ENCODE results near the gene ACOXL.

ACOXL gene

DNA sequence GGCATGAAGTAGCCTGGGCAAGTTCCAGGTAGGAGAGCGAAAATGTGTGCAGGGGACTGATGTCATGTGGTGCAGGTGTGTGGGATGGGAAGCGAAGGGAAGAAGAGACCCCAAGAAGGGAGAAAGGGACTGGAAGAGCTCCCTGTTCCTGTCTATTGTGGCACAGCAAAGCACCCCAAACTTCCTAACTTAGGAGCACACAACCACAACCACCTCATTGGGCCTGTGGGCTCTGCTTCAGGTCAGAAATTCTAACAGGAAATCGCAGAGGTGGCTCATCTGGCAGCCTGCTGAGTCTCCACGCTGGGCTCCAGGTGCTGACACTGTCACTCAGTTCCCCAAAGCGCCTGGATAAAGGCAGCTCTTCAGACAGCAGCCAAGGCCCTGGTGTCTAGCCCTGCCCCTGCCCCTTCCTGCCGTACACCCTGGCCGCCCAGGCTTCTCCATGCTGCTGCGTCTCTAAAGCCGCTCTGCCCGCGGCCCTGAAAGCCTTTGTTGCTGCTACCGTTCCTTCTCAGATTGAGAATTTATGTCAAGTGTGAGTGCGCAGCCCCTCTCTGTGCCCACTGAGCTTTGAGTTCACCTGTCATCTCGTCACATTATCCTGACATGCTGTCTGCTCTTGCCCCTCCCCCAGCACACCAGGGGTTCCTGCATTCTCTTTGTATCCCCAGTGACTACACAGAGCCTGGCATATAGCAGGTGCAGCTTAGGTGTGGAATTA lies 248.1 kb downstream of the ACOXL start:
- DNase-seq = no peak

GRCh38 chr2:110983133-110983532 lies 250.8 kb downstream of the ACOXL start:
- no peak for DNase-seq

GRCh38 chr2:110984694-110985490 lies 252.5 kb downstream of the ACOXL start:
- DNase-seq = no peak

DNA sequence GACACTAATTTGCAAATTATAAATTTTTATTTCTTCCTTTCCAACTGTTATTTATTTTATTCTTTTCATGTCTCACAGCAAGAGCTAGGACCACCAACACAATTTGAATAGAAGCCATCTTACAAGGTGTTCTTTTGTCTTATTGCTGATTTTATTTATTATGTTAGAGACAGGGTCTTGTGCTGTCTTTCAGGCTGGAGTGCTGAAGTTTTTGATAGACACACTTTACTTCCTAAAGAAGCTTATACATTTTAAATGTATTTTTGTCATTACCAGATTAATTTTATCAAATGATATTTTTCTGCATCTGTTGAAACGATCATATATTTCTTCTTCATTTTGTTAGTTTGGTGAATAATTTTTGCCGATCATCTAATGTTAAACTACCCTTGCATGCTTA lies 258.1 kb downstream of the ACOXL start:
- no peak for DNase-seq

DNA sequence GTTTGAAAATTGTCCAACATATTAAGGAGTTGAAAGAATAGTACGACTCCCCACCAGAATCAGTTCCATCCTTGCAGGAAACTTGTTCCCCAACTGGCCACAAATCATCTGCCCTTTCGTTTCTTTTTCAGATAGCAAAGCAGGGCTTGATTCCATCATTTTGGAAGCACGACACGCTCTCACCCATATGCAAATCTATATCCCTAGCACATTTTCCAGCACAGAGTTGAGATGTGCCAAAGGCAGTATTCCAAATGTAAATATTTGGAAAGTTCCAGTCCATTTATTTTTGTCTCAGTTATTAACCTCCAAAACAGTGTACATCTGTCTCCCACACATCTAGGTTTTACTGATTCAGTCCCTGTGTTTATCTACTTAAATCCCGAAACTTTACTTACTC lies 259.5 kb downstream of the ACOXL start:
- no peak for DNase-seq

DNA sequence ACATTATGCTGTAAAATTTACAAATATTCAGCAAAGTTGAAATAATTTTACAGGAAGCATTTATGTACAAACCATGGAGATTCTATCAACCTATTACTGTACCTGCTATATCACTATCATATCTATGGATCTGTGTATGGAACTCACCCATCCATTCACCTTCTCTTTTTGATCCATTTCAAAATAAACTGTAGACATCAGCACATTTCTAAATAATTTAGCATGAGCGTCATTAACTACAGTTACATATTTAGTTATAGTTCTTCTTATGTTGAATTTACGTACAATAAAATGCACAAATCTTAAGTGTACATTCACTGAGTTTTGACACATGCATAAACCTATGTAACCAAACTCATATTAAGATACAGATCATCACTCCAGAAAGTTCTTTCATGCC lies 260.5 kb downstream of the ACOXL start:
- no peak for DNase-seq

DNA sequence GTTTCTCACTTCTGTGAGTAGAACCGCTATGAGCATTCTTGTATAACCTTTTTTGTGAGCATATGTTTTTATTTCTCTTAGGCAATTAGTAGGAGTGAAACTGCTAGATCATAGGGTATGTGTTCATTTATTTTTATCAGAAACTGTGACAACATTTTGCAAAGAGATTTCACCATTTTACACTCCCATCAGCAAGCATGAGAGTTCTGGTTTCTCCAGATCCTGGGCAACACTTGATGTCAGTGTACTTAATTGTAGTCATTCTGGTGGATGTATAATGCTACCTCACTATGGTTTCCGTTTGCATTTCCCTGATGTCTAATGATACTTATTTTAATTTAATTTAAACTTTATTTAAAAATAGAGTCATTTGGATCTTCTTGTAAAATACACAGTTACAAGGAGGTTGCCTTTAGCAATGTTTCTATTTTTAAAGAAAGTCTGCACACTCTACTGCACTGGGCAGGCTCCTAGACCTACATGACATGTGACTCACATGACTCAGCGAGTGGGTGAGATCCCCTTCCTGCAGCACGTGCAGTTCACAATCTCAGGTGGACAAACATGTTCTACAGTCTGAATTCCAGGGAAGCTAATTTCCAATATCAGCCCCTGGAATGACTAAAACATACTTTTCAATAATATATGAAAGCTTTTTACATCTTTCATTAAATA lies 261.3 kb downstream of the ACOXL start:
- no peak for DNase-seq

- DNase-seq = peak; percentile 30
These were observed 262.0 kb downstream of the ACOXL start for GRCh38 chr2:110994250-110994961.

DNA sequence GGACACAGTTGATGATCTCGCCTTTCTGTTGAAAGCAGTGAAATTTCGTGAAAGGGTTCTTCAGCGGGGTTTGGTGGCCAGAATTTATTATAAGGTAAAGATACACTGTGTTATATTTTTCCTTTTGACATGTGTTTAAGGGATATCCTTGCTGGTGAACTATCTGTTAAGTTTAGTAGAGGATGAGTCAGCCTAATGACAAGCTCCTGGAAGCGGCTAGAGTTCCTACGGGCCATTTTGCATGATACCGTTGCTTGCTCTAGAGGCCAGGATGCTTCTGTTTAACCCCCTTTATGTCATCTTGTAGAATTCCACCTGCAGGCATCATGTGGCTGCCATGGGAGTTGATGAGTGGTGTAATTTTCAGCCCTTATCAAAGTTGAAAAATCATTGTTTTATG lies 263.5 kb downstream of the ACOXL start:
- DNase-seq = no peak

- DNase-seq = no peak
These were observed 265.1 kb downstream of the ACOXL start for GRCh38 chr2:110997331-110998045.

DNA sequence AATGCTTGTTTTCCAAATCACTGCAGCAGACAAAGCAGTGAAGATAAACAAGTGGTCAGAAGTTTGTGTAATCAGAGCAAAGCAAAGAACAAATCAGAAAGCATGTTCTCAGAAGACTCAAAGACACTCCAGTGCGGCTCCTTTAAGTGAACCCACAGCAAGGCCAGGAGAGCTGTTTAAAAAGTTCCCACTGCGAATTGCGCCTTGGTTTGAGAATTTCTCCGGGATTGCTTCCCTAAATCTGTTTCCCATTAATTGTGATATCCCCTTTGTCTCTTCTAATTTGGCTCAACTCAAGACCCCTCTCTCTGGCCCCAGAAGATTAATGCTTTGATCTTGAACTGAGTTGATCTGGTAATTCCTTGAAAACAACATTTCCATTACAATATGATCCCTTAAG lies 265.9 kb downstream of the ACOXL start:
- DNase-seq = no peak

GRCh38 chr2:110999626-111000025 lies 267.3 kb downstream of the ACOXL start:
- no peak for DNase-seq

DNA sequence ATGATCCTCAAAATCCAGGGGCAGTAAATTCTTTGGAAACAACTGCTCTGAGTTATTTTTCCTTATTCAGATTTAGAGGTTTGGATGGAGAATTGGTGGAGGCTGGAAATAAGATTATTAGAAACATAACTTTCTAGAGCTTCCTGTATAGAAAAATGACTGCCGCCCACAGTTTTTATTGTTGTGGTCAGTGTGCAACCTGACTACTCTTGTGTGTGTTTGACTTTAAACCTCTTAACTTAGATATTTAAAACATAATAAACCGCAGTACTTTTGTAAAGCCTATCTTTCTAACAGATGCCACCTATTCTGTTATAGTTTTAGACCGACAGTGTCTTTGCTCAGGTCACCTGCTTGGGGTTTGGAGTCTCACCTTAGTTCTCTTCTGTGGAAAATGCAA lies 272.9 kb downstream of the ACOXL start:
- DNase-seq = no peak

DNA sequence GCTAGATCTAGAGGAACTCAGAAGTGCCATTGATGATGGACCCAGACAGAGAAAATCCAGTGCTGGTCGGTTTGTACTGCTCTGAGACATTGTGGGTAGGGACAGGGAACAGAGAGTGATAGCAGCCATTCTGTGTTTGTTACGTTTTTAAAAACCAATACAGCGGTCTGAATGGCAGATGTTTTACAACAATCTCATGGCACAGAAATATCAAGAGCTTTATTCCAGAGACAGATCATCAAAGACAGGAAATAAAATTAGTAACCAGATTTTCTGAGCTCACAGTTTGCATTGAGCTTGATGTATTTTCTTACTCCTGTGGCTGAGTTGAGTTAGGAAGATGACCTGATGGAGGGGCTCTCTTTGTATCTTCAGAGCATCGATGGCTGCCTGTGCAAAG lies 273.4 kb downstream of the ACOXL start:
- no peak for DNase-seq

- no peak for DNase-seq
These were observed 275.6 kb downstream of the ACOXL start for GRCh38 chr2:111007757-111008688.

DNA sequence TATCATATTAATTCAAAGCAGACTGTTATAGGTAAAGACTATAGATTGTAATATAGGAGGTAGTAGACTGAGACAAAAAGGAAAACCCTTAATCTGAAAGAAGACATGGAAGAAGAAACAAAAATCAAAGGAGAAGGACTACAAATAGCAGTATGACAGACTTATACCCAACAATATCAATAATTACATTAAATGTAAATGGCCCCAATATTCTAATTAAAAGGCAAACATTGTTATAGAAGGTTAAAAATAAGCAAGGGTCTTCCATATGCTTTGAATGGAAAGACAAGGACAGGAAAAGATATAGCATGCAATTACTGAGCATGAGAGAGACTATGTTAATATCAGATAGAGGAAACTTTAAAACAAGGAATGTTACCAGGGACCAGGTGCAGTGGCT lies 278.8 kb downstream of the ACOXL start:
- DNase-seq = no peak

- DNase-seq = no peak
These were observed 283.1 kb downstream of the ACOXL start for GRCh38 chr2:111015283-111015995.

DNA sequence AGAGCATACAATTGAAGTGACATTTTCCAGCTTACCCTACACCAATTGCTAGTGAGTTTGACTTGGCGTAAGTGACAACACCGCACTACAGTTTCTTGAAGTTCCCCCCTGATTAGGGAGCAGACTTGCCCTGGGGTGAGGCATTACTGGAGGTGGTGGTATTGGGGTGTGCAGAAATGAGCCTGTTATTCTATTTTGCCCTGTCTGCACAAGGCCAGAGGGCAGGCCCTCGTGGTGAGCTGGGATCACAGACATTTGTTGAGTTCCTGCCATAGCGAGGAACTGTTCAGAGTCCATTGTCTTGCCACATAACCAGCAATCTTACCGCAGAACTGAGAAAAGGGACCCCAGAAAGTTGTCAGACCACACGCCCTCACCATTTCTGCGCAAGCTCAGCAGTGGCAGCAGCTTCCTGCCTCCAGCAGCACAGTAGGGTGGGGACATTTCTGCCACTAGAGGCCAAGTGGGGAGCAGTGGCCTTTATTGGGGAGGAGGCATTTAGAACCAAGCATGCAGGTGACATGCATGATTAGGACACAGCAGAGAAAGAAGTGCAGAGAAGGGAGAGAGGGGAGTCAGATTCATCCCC lies 284.8 kb downstream of the ACOXL start:
- DNase-seq = no peak

DNA sequence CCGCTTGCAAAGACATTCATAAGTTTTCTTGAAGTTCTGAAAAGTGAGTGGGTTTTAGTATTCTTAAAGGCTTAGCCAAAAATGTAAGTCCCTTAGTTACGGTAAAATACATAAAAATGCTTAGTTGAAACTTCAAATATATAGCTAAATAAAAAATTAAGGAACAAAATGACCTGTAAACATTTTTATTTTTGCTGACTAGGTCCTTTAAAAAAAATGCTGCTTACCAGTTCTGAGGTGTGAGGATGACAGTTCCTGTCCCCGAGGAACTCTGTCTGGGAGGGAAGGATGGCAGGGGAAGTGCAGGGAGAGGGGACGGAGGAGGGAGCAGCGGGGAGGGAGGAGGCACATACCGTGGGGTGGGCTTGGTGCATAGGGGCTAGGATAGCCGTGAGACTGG lies 285.5 kb downstream of the ACOXL start:
- DNase-seq = no peak

- DNase-seq = no peak
These were observed 287.0 kb downstream of the ACOXL start for GRCh38 chr2:111019381-111019780.
